GM18499 (cell line): Measurements from ENCODE around the gene BACE2.

Source experiments
- ATAC-seq: cut with Tn5 transposase; IDR thresholded peaks from one replicate; pipeline ENCODE4 v1.9.1; 2021; ENCODE audit warnings: moderate number of reproducible peaks; ENCODE audit not compliant: insufficient read depth, unreplicated experiment

BACE2 gene

GRCh38 chr21:41315726-41316125, 147.8 kb downstream of the BACE2 start:
- ATAC-seq, result no peak

- ATAC-seq, result no peak
Measured at GRCh38 chr21:41316200-41317062, 148.5 kb downstream of the BACE2 start, which contains the start of gene FAM3B. TSS of gene FAM3B (plus strand) at chr21:41316801. CDS start at chr21:41316880, 79 bp downstream.

- no peak for ATAC-seq
Measured at GRCh38 chr21:41317063-41317392, 149.1 kb downstream of the BACE2 start.

- ATAC-seq, result no peak
Measured at GRCh38 chr21:41317458-41317857, 149.5 kb downstream of the BACE2 start.

- ATAC-seq, result no peak
Measured at GRCh38 chr21:41318218-41318617, 150.3 kb downstream of the BACE2 start.

- no peak for ATAC-seq
Measured at GRCh38 chr21:41319273-41319672, 151.3 kb downstream of the BACE2 start.

- ATAC-seq, result no peak
Measured at GRCh38 chr21:41321211-41321907, 153.4 kb downstream of the BACE2 start.

GRCh38 chr21:41321908-41322495, 154.0 kb downstream of the BACE2 start:
- no peak for ATAC-seq

- ATAC-seq, result no peak
Measured at GRCh38 chr21:41322496-41323382, 154.8 kb downstream of the BACE2 start.

GRCh38 chr21:41325138-41325912, 157.4 kb downstream of the BACE2 start:
- no peak for ATAC-seq

- ATAC-seq, result no peak
Measured at GRCh38 chr21:41326414-41327080, 158.6 kb downstream of the BACE2 start.

- ATAC-seq, result no peak
Measured at GRCh38 chr21:41327753-41328152, 159.8 kb downstream of the BACE2 start.

- ATAC-seq, result no peak
Measured at GRCh38 chr21:41328660-41329607, 161.0 kb downstream of the BACE2 start.
